BE2C (cell line): ENCODE data around the gene STK32C.

Source experiments
- DNase-seq: peaks from one replicate; pipeline ENCODE4 v3.0.0-alpha.2; 2020
- H3K27me3 ChIP-seq: fragments of 250-450 bp; sonication (Bioruptor Pico); 2 replicates; pipeline ENCODE4 v1.5.1; 2020; ENCODE audit warnings: mild to moderate bottlenecking
- H3K36me3 ChIP-seq: fragments of 250-450 bp; sonication (Bioruptor Pico); 2 replicates; pipeline ENCODE4 v1.5.1; 2020; ENCODE audit warnings: mild to moderate bottlenecking
- H3K4me1 ChIP-seq: fragments of 250-450 bp; sonication (Bioruptor Pico); 2 replicates; pipeline ENCODE4 v1.5.1; 2020
- H3K4me3 ChIP-seq: 2 replicates; pipeline ENCODE4 v1.5.1; 2011; ENCODE audit warnings: low read depth, low read length
- H3K9me3 ChIP-seq: fragments of 250-450 bp; sonication (Bioruptor Pico); 2 replicates; pipeline ENCODE4 v1.5.1; 2020
- TF ChIP-seq, protein P1 (sequence below): IDR thresholded peaks from 2 replicates; pipeline ENCODE4 v1.5.1; 2012; ENCODE audit warnings: mild to moderate bottlenecking, low read depth, low read length

Gene STK32C

DNA sequence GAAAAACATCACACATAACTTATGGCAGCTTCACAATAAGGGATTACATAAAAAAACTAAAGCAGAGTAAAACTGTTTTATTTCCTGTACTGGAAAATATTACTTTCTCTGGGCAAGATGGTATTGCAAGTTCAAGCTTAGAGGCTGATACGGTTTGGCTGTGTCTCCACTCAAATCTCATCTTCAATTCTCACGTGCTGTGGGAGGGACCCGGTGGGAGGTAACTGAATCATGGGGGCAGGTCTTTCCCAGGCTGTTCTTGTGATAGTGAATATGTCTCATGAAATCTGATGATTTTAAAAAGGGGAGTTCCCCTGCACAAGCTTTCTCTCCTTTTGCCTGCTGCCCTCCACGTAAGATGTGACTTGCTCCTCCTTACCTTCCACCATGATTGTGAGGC, 19.2 kb upstream of the STK32C start:
- TF ChIP-seq, protein P1, sequence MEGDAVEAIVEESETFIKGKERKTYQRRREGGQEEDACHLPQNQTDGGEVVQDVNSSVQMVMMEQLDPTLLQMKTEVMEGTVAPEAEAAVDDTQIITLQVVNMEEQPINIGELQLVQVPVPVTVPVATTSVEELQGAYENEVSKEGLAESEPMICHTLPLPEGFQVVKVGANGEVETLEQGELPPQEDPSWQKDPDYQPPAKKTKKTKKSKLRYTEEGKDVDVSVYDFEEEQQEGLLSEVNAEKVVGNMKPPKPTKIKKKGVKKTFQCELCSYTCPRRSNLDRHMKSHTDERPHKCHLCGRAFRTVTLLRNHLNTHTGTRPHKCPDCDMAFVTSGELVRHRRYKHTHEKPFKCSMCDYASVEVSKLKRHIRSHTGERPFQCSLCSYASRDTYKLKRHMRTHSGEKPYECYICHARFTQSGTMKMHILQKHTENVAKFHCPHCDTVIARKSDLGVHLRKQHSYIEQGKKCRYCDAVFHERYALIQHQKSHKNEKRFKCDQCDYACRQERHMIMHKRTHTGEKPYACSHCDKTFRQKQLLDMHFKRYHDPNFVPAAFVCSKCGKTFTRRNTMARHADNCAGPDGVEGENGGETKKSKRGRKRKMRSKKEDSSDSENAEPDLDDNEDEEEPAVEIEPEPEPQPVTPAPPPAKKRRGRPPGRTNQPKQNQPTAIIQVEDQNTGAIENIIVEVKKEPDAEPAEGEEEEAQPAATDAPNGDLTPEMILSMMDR = no peak
- Histone ChIP-seq H3K27me3 (no peaks in the 10 kb centered on the region), H3K9me3 (no peaks in the 10 kb centered on the region), H3K36me3 (peaks cover 5% of the 10 kb centered on the region; the same call in 1 of the 2 replicates), H3K4me3 (no peak overlapping the region), H3K4me1 (no peaks in the 10 kb centered on the region)
- DNase-seq = no peak

GRCh38 chr10:132326344-132326889, 18.7 kb upstream of the STK32C start:
- Histone ChIP-seq H3K9me3 (no peaks in the 10 kb centered on the region), H3K4me1 (no peaks in the 10 kb centered on the region), H3K4me3 (no peak overlapping the region), H3K36me3 (peaks cover 5% of the 10 kb centered on the region; the same call in 1 of the 2 replicates), H3K27me3 (no peaks in the 10 kb centered on the region)
- no peak for DNase-seq
- TF ChIP-seq, protein P1 = no peak

GRCh38 chr10:132324186-132324585, 16.4 kb upstream of the STK32C start:
- H3K4me3 ChIP-seq = no peak overlapping the region

DNA sequence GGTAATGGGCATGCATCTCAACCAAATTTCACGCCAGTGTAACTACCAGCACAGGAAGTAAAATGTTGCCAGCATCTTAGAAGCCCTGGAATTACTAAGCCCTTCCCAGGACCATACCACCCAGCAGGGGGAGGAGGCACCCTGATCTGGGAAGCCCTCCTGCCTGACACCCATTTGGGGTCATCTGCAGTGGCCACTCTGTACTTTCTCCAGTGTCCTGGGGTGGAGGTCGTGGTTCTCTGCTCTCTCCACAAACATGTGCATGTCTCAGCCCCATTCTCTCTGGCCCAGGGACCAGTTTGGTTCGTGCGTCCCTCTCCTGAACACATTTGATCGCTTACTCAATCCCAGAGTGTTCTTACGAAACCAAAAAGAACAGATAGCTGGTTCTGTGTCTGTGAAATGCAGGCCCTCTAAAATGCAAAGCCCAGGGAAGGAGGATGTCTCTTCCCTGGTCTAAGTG, 14.9 kb upstream of the STK32C start:
- no peaks in the 10 kb centered on the region for H3K27me3 ChIP-seq
- peaks cover 5% of the 10 kb centered on the region; the same call in 1 of the 2 replicates for H3K36me3 ChIP-seq
- no peaks in the 10 kb centered on the region for H3K9me3 ChIP-seq
- H3K4me1 ChIP-seq = no peaks in the 10 kb centered on the region
- no peak for DNase-seq
- H3K4me3 ChIP-seq = no peak overlapping the region
- TF ChIP-seq, protein P1 = no peak

More at GRCh38 chr10:132324186-132324585, 16.4 kb upstream of the STK32C start:
- Histone ChIP-seq H3K27me3 (no peaks in the 10 kb centered on the region), H3K36me3 (peaks cover 5% of the 10 kb centered on the region; the same call in 1 of the 2 replicates), H3K4me1 (no peaks in the 10 kb centered on the region), H3K9me3 (no peaks in the 10 kb centered on the region)
- no peak for DNase-seq
- TF ChIP-seq, protein P1 = no peak

DNA sequence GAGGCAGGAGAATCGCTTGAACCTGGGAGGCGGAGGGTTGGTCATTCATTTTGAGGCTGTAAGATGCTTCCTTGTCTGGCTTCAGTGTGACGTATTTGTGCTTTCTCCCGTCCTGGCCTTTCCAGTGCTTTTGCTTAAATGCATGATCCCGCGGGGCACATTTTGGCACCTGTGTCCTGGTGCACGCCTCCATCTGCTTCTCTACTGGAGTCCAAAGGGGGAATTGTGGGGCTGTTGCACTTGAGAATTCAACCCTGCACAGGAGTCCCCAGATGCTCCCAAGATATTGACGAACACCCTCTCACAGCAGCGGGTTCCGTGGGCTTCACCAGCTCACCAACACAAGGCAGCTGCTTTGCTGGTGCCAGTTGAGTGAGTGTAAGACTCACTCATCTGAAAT, 14.0 kb upstream of the STK32C start:
- H3K36me3 ChIP-seq = peaks cover under 1% of the 10 kb centered on the region; the same call in 1 of the 2 replicates
- no peak overlapping the region for H3K4me3 ChIP-seq
- no peaks in the 10 kb centered on the region for H3K9me3 ChIP-seq
- no peak for DNase-seq
- H3K4me1 ChIP-seq = no peaks in the 10 kb centered on the region
- TF ChIP-seq, protein P1 = no peak
- H3K27me3 ChIP-seq = no peaks in the 10 kb centered on the region

GRCh38 chr10:132320654-132321469, 13.1 kb upstream of the STK32C start:
- DNase-seq = no peak
- no peaks in the 10 kb centered on the region for H3K36me3 ChIP-seq
- H3K27me3 ChIP-seq = no peaks in the 10 kb centered on the region
- H3K4me3 ChIP-seq = no peak overlapping the region
- TF ChIP-seq, protein P1 = no peak
- H3K4me1 ChIP-seq = no peaks in the 10 kb centered on the region
- no peaks in the 10 kb centered on the region for H3K9me3 ChIP-seq
